HG03103 (cell line): ENCODE data around the gene OTOP2.

Experiments
- ATAC-seq: cut with Tn5 transposase; IDR thresholded peaks from one replicate; pipeline ENCODE4 v1.9.1; 2021; ENCODE audit warnings: low read depth; ENCODE audit not compliant: unreplicated experiment

Gene OTOP2

DNA sequence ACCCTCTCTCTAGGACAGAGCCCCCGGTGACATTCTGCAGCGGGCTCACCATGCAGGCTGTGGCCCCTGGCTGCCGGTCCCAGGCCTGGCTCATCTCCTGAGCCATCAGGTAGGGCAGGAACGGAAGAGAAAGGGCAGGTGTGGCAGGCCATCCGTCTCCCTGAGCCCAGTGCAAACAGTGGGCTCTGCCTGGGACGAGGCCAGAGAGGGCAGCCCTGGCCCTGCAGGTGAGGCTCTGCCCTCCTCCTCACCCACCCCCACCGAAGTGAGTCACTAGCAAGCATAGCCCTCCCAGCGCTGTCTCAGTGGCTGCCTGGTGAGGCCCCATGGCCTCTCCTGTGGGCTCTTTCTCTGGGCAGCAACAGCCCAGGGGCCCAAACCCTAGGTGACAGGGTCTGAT lies 26.1 kb downstream of the OTOP2 start:
- ATAC-seq = no peak

- ATAC-seq = no peak
Observed at GRCh38 chr17:74951065-74951464, 27.0 kb downstream of the OTOP2 start.

GRCh38 chr17:74951680-74952421 lies 27.8 kb downstream of the OTOP2 start:
- ATAC-seq = no peak

GRCh38 chr17:74952431-74953133 lies 28.5 kb downstream of the OTOP2 start:
- no peak for ATAC-seq

GRCh38 chr17:74953134-74953687 lies 29.1 kb downstream of the OTOP2 start:
- ATAC-seq = no peak

DNA sequence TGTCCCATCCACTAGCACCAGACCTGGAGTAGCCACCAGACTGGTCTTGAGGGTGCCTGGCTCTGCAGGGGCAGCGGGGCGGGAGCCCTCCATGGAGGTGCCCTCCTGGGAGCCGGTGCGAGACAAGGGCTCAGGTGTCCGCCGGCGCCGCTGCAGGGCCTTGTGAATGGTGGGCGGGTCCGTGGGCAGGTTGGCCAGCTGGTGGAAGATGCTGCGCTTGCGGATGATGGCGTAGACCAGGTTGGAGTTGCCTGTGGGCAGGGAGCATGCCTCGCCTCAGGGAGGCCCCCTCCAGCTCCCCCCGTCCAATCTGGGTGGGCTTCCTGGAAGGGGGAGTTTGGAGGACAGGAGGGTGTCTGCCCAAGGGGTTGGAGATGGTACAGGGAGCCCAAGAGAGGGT lies 30.0 kb downstream of the OTOP2 start:
- no peak for ATAC-seq

GRCh38 chr17:74954665-74955421 lies 30.8 kb downstream of the OTOP2 start:
- no peak for ATAC-seq

DNA sequence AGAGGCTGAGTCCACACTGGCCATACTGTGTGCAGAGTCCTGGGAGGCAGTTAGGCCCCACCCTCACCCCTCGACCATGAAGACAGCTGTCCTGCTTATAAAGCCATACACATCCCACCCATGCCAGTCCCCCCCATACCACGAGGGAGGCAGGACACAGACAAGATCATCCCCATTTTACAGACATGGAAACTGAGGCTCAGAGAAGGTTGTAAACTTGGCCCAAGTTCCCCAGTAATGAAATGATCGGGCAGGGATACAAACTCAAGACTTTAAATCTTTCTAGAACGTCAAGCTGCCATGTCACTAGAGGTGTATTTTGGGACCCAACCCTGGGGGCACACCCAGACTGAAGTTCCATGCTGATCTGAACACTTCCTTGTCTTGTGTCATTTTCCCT lies 32.0 kb downstream of the OTOP2 start:
- no peak for ATAC-seq

DNA sequence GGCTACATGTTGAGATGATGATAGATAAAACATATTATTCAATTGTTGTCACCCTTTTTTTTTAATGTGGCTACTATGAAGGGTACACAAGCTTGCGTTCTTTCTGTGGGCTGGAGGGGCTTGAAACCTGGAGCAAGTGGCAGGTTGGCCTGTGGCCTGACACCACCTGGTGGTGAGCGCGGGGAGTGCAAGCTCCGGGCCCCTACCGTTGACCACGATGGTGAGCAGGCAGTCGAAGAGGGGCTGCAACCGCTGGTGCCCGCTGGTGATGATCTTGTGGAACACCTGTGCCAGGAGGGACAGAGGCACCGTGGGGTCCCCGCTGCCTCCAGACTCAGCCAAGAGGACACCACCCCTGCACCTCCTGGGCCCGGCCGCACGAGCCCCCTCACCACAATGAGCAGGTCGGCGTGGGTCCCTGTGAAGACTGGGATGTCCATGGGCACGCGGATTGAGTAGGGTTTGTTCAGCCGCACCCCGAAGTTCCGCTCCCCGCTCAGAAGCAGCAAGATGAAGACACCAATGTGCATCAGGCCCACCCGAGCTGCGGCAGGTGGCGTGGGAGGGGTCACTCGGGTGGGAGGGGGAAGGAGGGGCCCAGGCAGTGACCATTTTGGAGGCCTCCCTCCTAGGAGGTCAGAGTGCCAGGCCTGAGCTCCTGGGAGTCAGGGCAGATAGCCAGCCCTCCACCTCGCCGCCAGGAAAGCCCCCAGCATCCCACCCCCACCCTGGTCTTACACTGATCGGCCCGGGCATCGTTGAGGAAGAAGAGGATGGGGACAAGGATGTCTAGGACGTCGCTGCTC lies 34.1 kb downstream of the OTOP2 start:
- ATAC-seq = no peak

DNA sequence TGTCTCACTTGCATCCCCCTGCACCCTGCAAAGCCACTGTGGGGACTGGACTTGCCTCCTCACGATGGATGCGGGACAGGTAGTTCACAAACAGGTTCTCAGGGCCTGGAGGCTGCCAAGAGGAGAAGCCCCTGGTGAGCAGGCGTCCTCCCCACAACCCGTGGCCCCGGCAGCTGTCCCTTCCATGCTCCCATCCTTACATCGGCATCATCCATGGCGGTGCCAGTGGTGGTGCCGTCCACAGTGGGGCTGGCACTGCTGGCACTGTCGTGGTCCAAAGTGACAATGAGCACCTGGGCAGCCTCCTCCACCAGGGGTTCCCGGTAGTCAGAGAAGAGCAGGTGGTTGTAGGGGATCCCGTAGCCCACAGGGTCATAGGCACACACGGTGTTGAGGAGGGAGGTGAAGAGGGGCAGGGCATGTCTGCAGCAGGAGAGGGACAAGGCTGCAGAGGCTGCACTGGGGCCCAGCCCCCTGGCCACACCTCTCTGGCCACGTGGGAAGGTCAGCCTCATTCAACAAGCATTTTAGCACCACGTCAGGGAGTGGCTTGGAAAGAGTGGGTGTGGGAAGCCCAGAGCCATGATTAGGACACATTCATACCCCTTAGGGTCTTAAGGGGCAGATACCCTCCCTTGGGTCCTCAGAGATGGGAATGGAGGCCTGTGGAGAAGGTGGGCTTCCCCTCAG lies 35.9 kb downstream of the OTOP2 start:
- ATAC-seq = no peak

DNA sequence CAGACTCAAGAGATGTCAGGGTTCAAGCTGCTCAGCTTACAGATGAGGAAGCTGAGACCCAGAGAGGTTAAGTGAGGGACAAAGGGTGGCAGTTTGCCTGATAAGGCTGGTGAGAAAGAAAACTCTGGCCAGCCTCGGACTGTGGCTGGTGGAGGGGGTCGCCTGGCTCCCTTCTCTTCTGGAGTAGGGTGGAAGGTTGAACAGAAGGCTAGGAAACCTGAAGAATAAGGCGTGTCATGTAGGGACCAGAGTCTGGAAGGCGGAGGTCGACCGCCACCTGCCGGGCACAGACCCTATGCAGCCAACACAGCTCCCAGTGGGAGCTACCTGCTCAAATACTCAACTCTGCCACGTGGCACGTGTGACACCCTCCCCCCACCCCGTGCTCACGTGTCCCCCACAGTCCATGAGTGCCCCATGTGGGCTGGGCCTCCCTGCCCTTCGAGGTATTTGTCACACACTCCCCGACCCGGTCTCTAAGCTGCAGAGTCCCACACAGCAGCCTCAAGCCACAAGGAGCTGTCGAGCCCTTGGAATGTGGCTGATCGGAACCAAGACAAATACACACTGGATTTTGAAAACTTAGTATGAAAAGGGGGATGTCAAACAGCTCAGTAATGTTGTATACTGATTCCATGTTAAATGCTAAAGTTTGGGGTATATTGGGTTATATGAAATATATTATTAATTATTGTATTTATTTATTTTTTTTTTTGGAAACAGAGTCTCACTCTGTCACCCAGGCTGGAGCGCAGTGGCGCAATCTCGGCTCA lies 36.7 kb downstream of the OTOP2 start:
- ATAC-seq = no peak

- no peak for ATAC-seq
Observed at GRCh38 chr17:74961657-74962350, 37.7 kb downstream of the OTOP2 start.

DNA sequence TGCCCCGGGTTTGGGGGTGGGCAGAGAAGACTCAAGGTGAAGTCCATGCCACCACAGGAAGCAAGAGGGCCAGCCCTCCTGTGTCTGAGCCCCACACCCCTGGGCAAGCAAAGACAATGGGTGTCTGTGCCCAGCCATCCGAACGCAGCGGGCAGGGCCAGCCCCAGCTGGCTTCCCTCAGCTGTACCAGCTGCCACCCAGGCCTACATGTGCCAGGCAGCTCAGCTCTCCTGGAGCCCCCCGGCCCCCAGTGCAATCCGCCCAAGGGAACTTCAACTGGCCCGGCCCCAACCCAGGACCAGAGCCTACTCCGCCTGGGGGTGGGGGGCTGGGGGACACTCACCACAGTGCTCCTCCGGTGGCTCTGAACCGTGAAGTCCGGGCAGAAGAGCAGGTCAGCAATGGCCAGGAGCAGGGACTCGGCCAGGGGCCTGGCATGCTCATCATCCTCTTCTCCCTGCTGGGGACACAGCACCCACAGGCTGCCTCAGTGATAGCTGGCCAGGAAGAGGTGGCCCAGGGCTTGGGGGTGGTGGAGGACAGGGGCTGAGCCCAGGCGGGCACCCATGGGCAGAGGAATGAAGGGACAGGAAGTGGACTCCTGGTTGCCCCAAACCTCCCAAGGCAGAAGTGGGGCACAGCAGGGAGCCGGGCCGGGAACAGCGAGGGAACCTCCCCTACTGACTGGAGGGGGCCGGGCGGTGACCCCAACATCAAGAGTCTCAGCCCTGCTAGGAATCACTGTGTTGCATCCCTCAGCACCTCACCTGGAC lies 38.7 kb downstream of the OTOP2 start:
- ATAC-seq = no peak

- ATAC-seq = no peak
Observed at GRCh38 chr17:74963656-74964055, 39.6 kb downstream of the OTOP2 start.

DNA sequence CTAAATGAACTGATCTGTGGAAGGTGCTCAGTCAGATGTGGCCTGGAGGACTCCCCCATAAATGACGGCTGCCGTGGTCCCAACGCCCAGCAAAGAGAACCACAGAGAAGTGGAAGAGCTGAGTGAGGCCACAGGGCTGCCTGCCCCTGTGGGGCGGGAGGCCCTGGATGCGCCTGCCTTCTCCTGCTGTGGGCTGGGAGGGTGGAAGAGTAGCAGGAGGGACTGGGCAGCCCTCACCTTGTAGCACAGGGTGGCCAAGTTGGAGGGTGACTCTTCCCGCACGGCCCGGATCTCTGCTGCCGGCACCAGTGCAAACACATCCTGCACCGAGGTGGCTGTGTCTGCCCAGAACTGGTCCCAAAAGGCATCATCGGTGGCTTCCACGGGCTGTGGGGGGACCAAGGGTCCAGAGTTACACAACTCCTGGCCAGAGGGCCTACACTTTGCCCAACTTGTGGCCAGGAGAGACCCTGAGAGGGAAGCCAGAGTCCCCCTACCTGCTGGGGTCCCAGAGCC lies 40.2 kb downstream of the OTOP2 start:
- ATAC-seq = no peak

GRCh38 chr17:74964988-74965622 lies 41.0 kb downstream of the OTOP2 start:
- no peak for ATAC-seq

DNA sequence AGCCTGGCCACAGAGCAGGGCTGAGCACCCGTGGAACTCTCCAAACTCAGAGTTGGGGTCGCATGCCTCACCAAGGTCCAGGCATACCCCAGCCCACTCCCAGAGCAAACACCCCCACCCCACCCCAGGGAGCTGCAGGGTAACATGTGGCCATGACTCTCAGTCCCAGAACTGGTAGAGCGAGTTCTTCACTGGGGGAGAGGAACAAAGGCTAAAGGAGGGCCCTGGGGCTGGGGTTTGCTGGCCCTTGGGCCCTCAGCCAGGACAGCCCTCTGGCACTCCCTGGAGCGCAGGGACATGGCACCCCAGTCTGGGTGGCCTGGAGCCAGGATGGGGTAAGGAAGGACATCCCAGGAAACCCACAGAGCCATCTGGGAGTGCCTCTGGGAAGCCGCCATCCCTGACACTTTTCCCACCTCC lies 44.3 kb downstream of the OTOP2 start:
- no peak for ATAC-seq
